ENCODE results near the gene CD180.

Gene CD180

DNA sequence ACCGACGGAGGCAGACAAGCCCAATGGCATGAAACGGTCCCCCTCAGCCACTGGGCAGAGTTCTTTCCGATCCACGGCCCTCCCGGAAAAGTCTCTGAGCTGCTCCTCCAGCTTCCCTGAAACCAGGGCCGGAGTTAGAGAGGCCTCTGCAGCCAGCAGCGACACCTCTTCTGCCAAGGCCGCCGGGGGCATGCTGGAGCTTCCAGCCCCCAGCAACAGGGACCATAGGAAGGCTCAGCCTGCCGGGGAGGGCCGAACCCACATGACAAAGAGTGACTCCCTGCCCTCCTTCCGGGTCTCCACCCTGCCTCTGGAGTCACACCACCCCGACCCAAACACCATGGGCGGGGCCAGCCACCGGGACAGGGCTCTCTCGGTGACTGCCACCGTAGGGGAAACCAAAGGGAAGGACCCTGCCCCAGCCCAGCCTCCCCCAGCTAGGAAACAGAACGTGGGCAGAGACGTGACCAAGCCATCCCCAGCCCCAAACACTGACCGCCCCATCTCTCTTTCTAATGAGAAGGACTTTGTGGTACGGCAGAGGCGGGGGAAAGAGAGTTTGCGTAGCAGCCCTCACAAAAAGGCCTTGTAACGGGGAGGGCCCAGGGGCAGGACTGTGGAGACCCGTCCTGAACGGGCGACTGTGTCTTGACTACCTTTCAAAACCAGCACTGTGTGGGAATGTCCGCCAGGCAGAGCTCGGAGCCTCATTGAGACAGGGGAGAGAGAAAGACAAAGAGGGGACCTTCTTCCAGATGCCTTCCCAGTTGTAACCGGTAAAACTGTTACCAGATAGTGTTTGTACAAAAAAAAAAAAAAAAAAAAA, 29.9 kb downstream of the CD180 start:
- peak; percentile 16 to 26 for DNase-seq
- no peak for TF ChIP-seq GATA1 (IDR thresholded peaks at IDR 0.05; ENCODE audit: low read depth, low read length)
- peak; percentile 37 for TF ChIP-seq POLR2A (IDR thresholded peaks at IDR 0.05; ENCODE audit: low read length)

GRCh38 chr5:67165526-67166459, 30.8 kb downstream of the CD180 start:
- TF ChIP-seq POLR2A (IDR thresholded peaks at IDR 0.05; ENCODE audit: low read length) (no peak), GATA1 (IDR thresholded peaks at IDR 0.05; ENCODE audit: low read depth, low read length) (no peak)
- peak; percentile 61 to 62 for DNase-seq

DNA sequence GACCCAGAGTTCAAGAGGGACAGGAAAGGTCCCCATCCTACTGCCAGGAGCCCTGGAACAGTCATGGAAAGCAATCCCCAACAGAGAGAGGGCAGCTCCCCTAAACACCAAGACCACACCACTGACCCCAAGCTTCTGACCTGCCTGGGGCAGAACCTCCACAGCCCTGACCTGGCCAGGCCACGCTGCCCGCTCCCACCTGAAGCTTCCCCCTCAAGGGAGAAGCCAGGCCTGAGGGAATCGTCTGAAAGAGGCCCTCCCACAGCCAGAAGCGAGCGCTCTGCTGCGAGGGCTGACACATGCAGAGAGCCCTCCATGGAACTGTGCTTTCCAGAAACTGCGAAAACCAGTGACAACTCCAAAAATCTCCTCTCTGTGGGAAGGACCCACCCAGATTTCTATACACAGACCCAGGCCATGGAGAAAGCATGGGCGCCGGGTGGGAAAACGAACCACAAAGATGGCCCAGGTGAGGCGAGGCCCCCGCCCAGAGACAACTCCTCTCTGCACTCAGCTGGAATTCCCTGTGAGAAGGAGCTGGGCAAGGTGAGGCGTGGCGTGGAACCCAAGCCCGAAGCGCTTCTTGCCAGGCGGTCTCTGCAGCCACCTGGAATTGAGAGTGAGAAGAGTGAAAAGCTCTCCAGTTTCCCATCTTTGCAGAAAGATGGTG, 31.6 kb downstream of the CD180 start:
- TF ChIP-seq GATA1 (IDR thresholded peaks at IDR 0.05; ENCODE audit: low read depth, low read length) (no peak), POLR2A (IDR thresholded peaks at IDR 0.05; ENCODE audit: low read length) (no peak)

GRCh38 chr5:67163863-67164595, 32.6 kb downstream of the CD180 start:
- TF ChIP-seq GATA1 (IDR thresholded peaks at IDR 0.05; ENCODE audit: low read depth, low read length) (no peak), POLR2A (IDR thresholded peaks at IDR 0.05; ENCODE audit: low read length) (no peak)
- no peak for DNase-seq

More for the DNA sequence above, 31.6 kb downstream of the CD180 start:
- DNase-seq, result no peak

- TF ChIP-seq GATA1 (IDR thresholded peaks at IDR 0.05; ENCODE audit: low read depth, low read length) (no peak), POLR2A (IDR thresholded peaks at IDR 0.05; ENCODE audit: low read length) (no peak)
- DNase-seq, result no peak
Measured at GRCh38 chr5:67163231-67163756, 33.3 kb downstream of the CD180 start.

DNA sequence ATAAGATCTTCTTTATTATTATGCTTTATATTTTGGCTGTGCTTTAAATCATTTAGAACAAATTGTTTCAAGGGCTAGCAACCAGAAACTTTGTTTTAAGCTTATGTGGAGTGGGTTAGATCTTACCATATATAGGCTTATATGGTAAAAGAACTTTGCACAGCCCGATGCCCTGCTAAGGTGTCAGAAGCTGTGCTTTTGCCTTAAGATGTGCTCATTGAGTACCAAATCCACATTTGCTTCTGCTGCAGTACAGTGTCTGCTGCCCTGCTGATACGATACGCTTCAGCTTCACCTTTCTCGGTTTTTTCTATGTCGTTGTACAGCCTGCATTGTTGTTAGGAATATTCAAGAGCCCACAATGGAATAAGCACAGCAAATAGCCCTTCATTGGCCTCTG, 34.8 kb downstream of the CD180 start:
- DNase-seq, result no peak
- TF ChIP-seq GATA1 (IDR thresholded peaks at IDR 0.05; ENCODE audit: low read depth, low read length) (no peak), POLR2A (IDR thresholded peaks at IDR 0.05; ENCODE audit: low read length) (no peak)

DNA sequence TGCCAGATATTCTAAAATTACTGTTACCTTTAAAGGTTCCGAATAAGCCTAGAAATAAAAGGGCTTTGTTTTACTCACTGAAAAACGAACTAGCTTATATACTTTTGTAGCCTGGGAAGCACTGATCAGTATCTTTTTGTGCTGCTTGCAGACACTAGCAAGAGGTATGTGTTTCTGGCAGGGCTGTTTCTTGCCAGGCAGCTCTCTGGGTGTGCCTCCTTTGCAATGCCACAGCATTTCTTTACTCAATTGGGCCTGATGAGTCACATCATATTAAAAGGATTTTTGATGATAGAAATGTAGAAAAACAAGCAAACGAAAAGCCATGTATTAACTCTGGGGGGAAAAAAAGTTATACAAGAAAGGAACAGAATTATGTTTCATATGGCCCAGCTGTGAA, 35.6 kb downstream of the CD180 start:
- no peak for DNase-seq
- no peak for TF ChIP-seq POLR2A (IDR thresholded peaks at IDR 0.05; ENCODE audit: low read length)
- TF ChIP-seq GATA1 (IDR thresholded peaks at IDR 0.05; ENCODE audit: low read depth, low read length), result no peak

- no peak for DNase-seq
- TF ChIP-seq GATA1 (IDR thresholded peaks at IDR 0.05; ENCODE audit: low read depth, low read length), result no peak
- no peak for TF ChIP-seq POLR2A (IDR thresholded peaks at IDR 0.05; ENCODE audit: low read length)
Measured at GRCh38 chr5:67160272-67160671, 36.3 kb downstream of the CD180 start.

DNA sequence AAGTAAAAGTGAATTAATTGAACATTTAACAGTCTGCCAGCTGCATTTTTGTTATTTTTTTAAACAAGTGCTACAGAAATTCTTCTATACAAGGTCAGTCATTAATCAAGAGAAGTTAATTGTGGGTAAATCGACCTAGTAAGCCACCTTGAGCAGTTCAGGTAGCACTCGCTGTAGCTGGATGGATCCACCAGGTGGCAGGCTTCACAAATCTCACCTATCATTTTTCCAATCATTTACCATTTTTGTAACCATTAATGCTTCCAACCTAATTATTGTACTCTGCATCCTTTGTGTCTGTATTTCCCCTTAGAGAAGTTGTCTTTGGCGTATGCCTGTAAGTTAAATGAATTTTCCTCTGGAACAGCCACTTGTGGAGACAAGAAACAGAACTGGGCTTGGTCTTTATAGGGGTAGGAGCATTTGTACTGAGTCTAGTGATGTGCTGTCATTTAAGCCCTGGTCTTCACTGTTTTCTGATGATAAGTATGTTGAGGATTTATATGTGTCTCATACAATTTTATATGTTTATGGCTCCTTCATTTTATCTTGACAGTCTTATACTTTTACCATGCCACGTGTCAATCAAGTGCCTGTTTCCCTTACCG, 39.5 kb downstream of the CD180 start:
- TF ChIP-seq GATA1 (IDR thresholded peaks at IDR 0.05; ENCODE audit: low read depth, low read length) (no peak), POLR2A (IDR thresholded peaks at IDR 0.05; ENCODE audit: low read length) (no peak)
- DNase-seq, result peak; percentile 18 to 51

DNA sequence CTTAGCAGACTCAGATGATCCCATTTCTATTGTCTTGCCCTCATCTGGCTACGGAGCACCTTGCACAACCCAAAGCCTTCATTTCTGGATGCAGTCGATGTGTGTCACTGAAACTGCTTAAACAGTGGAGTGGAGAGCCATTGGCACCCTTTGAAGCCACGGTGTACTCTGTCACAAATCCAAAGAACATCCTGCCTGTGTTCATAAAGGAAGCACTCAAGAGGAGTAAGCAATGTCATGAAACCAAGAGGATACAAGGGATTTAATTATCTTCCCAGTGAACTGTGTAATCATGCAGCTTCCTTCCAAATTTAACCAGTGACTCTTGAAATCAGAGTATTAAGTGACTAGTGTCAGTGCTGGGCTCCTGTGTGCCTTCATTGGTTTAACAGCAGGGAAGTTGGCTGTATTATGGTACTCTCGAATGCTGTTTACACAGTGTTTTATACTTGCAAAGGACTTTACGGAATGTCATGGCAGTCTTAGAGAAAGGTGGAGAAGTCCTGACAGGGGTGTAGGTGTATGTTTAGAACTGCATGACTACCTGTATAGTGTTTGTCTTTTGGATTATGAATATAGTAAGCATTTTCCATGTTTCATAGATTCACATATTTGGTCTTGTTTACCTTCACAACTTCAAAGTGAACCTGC, 41.9 kb downstream of the CD180 start:
- no peak for DNase-seq
- TF ChIP-seq GATA1 (IDR thresholded peaks at IDR 0.05; ENCODE audit: low read depth, low read length) (no peak), POLR2A (IDR thresholded peaks at IDR 0.05; ENCODE audit: low read length) (no peak)

DNA sequence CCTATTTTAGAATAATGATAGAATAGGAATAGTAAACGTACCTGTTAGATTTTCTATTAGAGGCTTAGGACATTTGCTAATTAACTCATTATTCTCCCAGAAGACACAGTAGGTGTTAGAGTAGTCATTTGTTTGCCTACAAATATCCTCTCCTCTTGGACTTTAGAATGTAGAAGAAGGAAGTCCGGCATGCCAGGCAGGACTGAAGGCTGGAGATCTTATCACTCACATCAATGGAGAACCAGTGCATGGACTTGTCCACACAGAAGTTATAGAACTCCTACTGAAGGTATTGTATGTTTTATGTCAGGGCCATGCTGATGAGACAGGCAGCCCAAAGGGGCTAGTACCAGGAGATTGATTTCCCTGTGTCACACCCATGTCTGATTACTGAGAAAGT, 43.3 kb downstream of the CD180 start:
- no peak for DNase-seq

GRCh38 chr5:67152400-67152799, 44.2 kb downstream of the CD180 start:
- TF ChIP-seq POLR2A (IDR thresholded peaks at IDR 0.05; ENCODE audit: low read length) (no peak), GATA1 (IDR thresholded peaks at IDR 0.05; ENCODE audit: low read depth, low read length) (no peak)
- DNase-seq, result no peak

More for the DNA sequence above, 43.3 kb downstream of the CD180 start:
- TF ChIP-seq GATA1 (IDR thresholded peaks at IDR 0.05; ENCODE audit: low read depth, low read length), result no peak
- no peak for TF ChIP-seq POLR2A (IDR thresholded peaks at IDR 0.05; ENCODE audit: low read length)

Data from erythroblast (primary cell).